Measurements from ENCODE around the gene SORCS2.

- TF ChIP-seq CTCF (IDR thresholded peaks at IDR 0.05) (no peak), POLR2A (IDR thresholded peaks at IDR 0.05) (no peak), POLR2AphosphoS5 (IDR thresholded peaks at IDR 0.05) (no peak)
Measured at GRCh38 chr4:7521666-7522065, 329.3 kb downstream of the SORCS2 start.

Measured in prostate gland (tissue), 2 donors.